ENCODE results near the gene AKIRIN1.

GRCh38 chr1:39026051-39026865 lies 35.2 kb downstream of the AKIRIN1 start, which contains the start of gene NDUFS5:
- TF ChIP-seq POLR2A (IDR thresholded peaks at IDR 0.05; ENCODE audit: low read length): peak; percentile 99
- no peak for TF ChIP-seq GATA1 (IDR thresholded peaks at IDR 0.05; ENCODE audit: low read depth, low read length)

All from erythroblast (primary cell).